GM19099 (cell line): ENCODE measurements around the gene FAM234A.

ENCODE experiments used
- POLR2A ChIP-seq: IDR thresholded peaks from 3 replicates; pipeline ENCODE4 v1.6.1; 2011; ENCODE audit warnings: low read depth; ENCODE audit not compliant: insufficient read length; ENCODE audit errors: extremely low read depth

The FAM234A gene

DNA sequence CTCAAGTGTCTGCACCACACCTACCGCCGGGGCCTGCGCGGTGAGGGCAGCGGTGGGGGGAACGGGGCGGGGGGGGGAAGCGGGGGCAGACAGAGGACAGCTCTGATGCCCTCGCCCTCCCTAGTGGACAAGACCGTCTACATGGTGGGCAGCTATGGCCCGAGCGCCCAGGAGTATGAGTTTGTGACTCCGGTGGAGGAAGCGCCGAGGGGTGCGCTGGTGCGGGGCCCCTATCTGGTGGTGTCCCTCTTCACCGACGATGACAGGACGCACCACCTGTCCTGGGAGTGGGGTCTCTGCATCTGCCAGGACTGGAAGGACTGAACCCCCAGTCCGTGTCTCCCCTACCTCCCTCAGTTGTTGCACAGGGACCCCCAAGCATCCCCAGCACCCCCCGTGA is 47.9 kb downstream of the FAM234A start:
- no peak for TF ChIP-seq POLR2A

DNA sequence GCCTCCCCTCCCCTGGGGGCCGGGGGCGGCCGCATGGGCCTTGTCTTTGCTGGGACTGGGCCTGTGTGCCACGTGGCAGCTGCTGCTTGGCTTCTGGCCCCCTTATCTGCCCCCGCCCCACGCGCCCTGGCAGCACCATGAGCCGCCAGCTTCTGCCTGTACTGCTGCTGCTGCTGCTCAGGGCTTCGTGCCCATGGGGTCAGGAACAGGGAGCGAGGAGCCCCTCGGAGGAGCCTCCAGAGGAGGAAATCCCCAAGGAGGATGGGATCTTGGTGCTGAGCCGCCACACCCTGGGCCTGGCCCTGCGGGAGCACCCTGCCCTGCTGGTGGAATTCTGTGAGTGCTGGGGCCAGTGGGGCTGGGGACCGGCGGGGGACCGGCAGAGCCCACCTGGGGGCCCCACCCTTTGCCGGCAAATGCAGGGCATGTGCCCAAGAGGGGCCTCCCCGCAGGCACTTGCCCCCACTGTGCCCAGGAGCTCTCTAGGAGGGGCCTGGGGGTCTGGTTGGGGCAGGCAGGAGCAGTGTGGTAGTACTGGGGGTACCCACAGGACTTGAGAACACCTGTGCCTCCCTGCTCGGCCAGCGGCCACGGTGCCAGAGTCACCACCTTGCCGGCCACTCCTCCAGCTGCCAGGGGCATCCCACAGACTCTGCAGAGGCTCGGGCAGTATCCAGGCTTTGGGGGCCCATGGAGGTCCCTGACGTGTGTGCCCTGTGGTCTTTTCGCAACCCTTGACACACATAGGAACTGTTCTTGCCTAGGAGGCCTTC is 48.6 kb downstream of the FAM234A start, which contains the start of gene PDIA2:
Gene PDIA2, plus strand, starts transcription at position 132 of the 773 bp plus-strand sequence. Its CDS starts 6 bp downstream, at position 138.
- no peak for TF ChIP-seq POLR2A

DNA sequence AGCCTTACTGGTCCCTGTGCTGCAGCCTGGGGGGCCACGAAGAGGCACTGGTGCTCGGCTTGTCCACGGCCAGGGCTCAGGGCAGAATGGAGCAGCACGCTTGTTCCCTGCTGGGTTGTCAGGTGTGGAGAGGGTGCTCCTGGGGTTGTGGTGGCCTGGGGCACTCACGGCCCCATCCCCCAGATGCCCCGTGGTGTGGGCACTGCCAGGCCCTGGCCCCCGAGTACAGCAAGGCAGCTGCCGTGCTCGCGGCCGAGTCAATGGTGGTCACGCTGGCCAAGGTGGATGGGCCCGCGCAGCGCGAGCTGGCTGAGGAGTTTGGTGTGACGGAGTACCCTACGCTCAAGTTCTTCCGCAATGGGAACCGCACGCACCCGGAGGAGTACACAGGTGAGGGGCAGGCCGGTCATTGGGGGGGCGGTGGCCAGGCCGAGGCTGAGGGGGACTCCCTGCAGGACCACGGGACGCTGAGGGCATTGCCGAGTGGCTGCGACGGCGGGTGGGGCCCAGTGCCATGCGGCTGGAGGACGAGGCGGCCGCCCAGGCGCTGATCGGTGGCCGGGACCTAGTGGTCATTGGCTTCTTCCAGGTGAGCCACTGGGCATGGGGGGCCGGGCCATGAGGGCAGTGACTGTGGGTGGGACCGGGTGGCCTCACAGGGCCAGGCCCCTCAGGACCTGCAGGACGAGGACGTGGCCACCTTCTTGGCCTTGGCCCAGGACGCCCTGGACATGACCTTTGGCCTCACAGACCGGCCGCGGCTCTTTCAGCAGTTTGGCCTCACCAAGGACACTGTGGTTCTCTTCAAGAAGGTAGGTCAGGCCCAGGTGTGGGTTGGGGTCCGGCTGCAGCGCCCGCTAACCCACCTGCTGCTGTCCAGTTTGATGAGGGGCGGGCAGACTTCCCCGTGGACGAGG is 49.8 kb downstream of the FAM234A start:
- no peak for TF ChIP-seq POLR2A

DNA sequence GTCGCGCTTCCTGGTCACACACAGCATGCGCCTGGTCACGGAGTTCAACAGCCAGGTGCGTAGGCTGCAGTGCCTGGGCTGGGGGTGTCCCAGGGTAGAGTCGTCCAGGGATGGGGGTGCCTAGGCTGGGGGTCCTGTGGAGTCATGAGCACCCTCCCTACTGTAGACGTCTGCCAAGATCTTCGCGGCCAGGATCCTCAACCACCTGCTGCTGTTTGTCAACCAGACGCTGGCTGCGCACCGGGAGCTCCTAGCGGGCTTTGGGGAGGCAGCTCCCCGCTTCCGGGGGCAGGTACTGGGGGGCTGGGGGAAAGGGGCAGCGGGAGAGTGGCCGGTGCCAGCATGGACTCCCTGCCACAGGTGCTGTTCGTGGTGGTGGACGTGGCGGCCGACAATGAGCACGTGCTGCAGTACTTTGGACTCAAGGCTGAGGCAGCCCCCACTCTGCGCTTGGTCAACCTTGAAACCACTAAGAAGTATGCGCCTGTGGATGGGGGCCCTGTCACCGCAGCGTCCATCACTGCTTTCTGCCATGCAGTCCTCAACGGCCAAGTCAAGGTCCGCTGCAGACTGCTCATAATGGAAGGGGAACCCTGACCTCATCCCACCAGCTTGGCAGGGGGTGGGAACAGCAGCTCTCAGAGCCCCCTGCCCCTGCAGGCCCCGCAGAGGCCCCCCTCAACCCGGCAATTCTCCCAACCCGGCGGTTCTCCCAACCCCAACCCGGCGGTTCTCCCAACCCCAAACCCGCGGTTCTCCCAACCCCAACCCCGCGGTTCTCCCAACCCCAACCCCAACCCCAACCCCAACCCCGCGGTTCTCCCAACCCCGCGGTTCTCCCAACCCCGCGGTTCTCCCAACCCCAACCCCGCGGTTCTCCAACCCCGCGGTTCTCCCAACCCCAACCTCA is 50.8 kb downstream of the FAM234A start:
- no peak for TF ChIP-seq POLR2A

DNA sequence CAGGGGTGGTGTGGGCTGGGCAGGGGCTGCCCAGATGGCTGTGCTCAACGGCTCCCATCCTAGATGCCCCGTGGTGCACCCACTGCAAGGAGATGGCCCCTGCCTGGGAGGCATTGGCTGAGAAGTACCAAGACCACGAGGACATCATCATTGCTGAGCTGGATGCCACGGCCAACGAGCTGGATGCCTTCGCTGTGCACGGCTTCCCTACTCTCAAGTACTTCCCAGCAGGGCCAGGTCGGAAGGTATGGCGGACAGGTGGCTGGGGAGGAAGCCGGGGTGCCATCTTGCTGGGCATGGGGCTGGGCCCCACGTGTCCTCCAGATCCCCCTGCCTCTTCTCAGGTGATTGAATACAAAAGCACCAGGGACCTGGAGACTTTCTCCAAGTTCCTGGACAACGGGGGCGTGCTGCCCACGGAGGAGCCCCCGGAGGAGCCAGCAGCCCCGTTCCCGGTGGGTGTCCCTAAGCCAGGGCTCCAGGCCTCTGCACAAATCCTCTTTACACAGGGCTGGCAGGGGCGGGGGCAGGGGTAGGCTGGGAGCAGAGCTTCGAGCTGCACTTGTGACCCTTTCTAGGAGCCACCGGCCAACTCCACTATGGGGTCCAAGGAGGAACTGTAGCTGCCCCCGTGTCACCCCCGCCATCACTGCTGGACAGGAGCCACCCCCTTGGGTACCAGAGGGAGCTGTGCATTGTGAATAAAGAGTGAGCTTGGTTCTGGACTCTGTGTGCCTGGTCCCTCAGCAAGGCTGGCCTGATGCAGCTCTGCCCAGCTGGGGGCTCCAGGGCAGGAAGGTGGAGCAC is 52.1 kb downstream of the FAM234A start:
- TF ChIP-seq POLR2A = no peak

DNA sequence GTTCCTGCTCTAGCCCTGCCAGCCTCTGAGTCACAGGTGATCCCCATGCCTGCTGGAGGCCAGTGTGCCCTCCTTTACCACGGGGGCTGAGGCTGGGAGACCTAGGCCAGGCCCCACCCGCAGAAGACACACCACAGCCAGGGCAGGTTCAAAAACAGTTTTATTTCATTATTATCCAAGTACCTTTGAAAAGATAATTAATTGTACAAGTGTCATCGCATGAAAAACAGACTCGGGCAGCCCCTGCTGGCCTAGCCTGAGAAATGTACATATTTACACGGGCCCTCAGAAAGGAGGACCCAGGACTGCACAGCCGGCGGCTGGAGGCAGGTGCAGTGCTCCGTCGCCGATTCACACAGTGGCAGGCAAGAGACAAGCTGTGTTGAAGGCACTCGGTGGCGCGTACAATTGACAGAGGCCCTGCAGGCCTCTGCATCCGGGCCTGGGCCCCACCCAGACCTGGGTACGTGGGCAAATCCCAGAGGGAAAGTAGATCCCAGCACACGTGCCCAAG is 52.7 kb downstream of the FAM234A start:
- TF ChIP-seq POLR2A = no peak

DNA sequence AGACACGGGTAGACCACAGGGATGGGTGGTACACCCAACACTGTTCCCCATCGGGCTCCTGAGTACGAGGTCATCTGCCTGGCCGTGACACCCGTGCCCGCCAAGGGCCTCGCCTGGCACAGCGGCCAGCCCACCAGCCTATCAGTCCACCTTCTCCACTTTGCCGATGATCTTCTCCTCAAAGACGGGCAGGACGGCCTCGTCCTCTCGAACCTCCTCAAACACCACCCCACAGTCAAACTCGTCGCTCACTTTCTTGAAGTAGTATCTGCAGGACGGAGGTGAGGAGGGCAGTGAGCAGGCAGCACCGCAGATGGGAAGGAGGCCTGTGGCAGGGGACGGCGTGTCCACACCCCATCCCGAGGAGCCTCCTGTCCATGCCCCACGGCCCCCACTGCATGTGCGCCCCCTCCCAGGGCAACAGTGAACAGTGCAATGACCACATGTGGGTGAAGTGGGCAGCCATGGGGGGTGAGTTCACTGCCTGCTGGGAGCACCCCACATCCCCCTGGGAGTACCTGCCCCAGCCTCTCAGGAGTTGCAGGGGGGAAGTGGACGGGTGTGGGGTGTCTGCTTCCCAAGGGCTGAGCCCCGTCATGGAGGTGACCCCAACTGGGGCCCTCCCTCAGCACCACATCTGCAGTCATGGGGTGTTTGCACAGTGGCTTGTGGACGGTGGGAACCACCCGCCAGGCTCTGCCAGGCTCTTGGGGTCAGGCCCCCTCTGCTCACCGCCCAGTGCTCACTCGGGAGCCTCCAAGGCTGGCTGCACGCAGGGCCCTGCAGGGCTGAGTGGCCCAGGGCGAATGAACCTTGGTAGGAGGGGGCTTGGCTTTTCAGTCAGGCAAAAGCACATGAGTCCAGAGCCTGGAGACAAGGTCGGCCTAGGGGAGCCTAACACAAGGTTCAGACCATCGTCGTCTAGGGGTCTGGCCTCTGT is 53.6 kb downstream of the FAM234A start:
- TF ChIP-seq POLR2A = no peak

DNA sequence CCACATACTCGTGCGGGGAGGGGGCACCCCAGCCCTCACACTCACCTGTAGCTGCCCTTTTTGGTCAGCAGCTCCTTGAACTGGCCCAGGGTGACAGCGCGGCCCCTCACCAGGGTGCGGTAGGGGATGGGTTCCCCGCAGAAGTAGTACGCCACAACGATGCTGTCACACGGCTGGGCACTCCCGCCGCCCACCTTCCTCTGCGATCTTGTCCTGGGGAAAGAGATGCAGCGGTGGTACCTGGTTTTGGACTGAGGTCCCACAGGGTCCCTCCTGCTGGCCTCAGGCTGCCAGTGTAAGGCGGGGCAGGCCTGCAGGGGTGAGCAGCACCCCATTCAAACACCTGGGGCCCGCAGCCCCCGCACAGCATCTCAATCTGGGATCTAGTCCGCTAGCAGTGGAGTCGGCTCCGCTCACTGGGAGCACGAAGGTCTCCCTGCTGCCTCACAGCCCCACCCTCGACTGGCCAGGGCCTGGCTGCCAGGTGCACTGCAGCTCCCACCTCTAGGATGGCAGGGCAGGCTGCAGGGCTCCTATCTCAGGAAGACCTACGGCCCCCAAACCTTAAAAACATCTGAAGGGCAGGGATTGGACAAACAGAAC is 54.9 kb downstream of the FAM234A start:
- TF ChIP-seq POLR2A = no peak

DNA sequence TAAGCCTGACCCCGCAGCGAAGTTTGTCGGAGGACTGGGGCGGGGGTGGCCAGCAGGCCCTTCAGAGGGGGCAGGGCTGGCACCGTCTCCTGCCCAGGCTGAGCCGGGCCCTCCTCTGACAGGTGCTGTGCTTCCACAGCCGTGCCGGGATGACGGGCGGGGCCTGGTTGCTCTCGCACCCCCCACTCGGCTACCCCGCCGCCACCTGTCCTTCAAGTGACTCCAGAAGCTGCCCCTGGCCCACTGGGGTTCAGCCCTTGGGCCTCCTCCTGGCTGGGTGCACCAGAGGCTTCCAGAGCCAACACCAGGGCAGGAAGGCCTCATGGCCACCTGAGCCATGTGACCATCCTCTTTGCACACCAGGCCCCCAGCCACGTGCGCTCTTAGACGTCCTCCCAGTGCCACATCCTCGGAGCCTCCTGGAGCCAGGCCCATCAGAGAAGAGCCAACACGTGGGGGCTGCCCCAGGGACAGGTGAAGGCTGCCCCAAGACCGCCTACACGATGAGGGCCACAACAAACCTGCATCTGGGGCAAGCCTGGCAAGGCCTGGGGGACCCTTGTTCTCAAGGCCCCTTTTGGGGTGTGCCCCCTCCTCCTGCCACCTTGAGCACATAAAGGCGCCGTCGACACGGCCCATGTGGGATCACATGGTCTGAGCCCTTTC is 55.5 kb downstream of the FAM234A start:
- no peak for TF ChIP-seq POLR2A

DNA sequence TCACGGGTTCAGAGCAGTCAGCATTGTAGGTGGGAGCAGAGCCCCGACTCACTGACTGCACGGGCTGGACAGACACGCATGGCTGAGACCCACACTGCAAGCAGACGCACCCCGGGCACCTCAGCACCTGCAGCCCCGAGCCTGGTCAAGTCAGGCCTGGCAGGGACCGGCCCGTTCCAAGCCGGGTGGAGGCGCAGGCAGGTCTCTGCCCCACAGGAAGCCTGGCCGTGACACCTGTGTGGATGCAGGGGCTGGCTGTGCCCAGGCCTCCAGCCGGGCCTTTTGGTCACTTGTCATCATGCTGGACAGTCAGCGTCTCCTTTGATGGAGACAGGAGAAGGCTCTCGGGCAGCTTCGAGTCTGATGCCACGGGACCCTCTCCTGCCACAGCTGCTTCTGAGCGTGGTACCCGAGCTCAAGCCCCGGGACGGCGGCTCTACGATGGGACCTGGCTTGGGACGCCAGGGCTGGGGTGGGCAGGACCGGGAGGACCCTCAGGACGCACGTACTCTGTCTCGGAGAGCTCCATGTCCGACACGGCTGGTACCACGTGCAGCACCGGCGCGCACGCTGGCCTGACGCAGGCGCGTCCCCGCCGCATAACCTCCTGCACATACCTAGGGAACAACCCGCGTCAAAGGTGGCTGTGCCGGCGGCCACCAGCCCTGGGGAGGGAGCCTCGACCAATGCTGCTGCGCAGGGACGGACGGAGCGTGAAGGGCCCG is 56.2 kb downstream of the FAM234A start:
- no peak for TF ChIP-seq POLR2A

DNA sequence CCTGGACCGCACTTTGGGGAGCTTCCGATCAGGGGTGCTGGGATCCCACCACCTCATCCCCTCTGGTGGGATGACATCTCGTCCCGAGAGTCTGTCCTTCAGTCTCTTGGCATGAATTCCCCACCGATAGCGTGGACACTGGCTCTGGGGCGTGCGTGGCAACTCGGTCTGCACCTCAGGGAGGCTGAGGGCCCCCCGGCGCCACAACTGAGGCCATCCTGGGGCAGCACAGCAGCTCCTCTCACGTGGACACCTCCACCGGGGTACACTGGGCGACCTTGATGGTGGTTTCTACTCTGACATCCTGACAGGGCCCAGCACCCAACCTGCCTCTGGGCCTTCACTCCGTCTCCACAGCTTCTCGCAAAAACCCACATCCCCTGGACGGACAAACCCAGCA is 56.9 kb downstream of the FAM234A start:
- no peak for TF ChIP-seq POLR2A
